ENCODE results near the gene PARVA.

DNA sequence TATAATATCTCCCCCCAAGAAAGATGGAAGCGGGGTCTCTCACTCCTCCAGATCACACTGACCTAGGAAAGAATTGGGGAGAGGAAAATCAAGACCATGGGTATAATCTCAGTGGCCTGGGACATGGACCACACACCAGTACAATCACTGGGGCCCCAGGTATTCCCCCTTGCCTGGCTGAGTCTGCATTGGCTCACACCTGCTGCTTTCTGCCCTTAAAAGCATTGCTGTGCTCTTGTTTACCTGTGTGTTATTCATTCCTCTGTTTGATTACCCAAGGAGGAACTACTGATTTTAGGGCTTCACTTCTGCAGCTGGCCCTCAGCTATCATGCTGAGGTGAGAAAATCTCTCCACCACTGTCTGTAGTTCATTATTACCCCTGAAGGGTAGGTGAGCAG lies 14.0 kb upstream of the PARVA start:
- TF ChIP-seq, protein P1, sequence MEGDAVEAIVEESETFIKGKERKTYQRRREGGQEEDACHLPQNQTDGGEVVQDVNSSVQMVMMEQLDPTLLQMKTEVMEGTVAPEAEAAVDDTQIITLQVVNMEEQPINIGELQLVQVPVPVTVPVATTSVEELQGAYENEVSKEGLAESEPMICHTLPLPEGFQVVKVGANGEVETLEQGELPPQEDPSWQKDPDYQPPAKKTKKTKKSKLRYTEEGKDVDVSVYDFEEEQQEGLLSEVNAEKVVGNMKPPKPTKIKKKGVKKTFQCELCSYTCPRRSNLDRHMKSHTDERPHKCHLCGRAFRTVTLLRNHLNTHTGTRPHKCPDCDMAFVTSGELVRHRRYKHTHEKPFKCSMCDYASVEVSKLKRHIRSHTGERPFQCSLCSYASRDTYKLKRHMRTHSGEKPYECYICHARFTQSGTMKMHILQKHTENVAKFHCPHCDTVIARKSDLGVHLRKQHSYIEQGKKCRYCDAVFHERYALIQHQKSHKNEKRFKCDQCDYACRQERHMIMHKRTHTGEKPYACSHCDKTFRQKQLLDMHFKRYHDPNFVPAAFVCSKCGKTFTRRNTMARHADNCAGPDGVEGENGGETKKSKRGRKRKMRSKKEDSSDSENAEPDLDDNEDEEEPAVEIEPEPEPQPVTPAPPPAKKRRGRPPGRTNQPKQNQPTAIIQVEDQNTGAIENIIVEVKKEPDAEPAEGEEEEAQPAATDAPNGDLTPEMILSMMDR (conservative IDR thresholded peaks at IDR 0.05 in 1 of 2, IDR thresholded peaks at IDR 0.05 in 1 of 2; ENCODE audit: low read depth in 1 of 2, low read length in 2 of 2): no peak
- TF ChIP-seq EZH2 (IDR thresholded peaks at IDR 0.05; ENCODE audit: low read length, missing control alignments): no peak
